Left lung (tissue), 10 donors: ENCODE data around the gene FCAMR. TPM values are rescaled to one million over a fixed set of nuclear protein-coding genes. Genes with fewer than 3 reads are reported as not detected.

Source experiments
- ATAC-seq: fragments of 200-7000 bp; cut with Tn5 transposase; one replicate; pipeline ENCODE4 v1.9.1; 2020; ENCODE audit warnings: moderate library complexity
- DNase-seq, 4 donors: peaks; one replicate each; pipeline ENCODE4 v3.0.0-alpha.2; 2013 to 2020
- H3K27ac ChIP-seq, 2 donors: fragments of 200-600 bp; sonication (generic) in 1 of 2; one replicate each; pipeline versions ENCODE4 v1.5.0 to v1.8.0; 2020 to 2021
- H3K27me3 ChIP-seq, 2 donors: fragments of 200-600 bp; sonication (generic) in 1 of 2; one replicate each; pipeline versions ENCODE4 v1.5.0 to v1.8.0; 2020 to 2021
- H3K36me3 ChIP-seq, 2 donors: fragments of 200-600 bp; sonication (generic) in 1 of 2; one replicate each; pipeline versions ENCODE4 v1.5.0 to v1.8.0; 2020 to 2021
- H3K4me1 ChIP-seq, 2 donors: fragments of 200-600 bp; one replicate each; pipeline ENCODE4 v1.8.0; 2021
- H3K4me3 ChIP-seq, 2 donors: fragments of 200-600 bp; sonication (generic) in 1 of 2; one replicate each; pipeline versions ENCODE4 v1.5.0 to v1.8.0; 2020 to 2021; ENCODE audit warnings: mild to moderate bottlenecking in 1 of 2
- H3K9me3 ChIP-seq, 2 donors: fragments of 200-600 bp; sonication (generic) in 1 of 2; one replicate each; pipeline versions ENCODE4 v1.5.0 to v1.8.0; 2020 to 2021
- CTCF ChIP-seq, 2 donors: fragments of 200-600 bp; sonication (generic) in 1 of 2; IDR thresholded peaks; one replicate each; pipeline versions ENCODE4 v1.5.0 to v1.8.0; 2021; ENCODE audit warnings: antibody characterized with exemption in 2 of 2
- intact Hi-C, 2 donors: fragments of 100-400 bp; cut with DNase I; formaldehyde crosslinking; loops; one replicate each; pipeline versions ENCODE4 v1.11.2 to v1.14.2; 2022
- polyA plus RNA-seq, 6 donors: library from polyadenylated mRNA; unstranded; fragments of 120-200 nt; gene quantifications; one replicate each; pipeline ENCODE4 v1.2.1, GENCODE V29; 2013; ENCODE audit not compliant: insufficient read length in 6 of 6
- total RNA-seq, 2 donors: library from RNA; stranded (reverse); fragmentation: NEBNext Ultra II Directional; extraction: Animal tissue kit (Norgen Biotek cat#: 25700); gene quantifications; one replicate each; pipeline ENCODE4 v1.2.1, GENCODE V29; 2021
- donor health status: DM: no; HTN: yes; CAD: no.
- donor health status: DM: no; HTN: no; CAD: no.

Gene FCAMR
- total and polyA plus RNA-seq, 8 donors, result 0.07 to 0.18 (median 0.07) TPM; not detected in 5

GRCh38 chr1:206908038-206908437, 62.2 kb downstream of the FCAMR start:
- intact Hi-C loops, result no loop called here
- no peaks in the 10 kb centered on the region for H3K36me3 ChIP-seq
- no peak for DNase-seq
- H3K27me3 ChIP-seq, result peaks cover 7 to 40% of the 10 kb centered on the region in 2 donors
- TF ChIP-seq CTCF (IDR thresholded peaks at IDR 0.05), result no peak
- ATAC-seq, result no peak
- H3K27ac ChIP-seq, result no peak overlapping the region
- no peaks in the 10 kb centered on the region for H3K9me3 ChIP-seq
- H3K4me3 ChIP-seq, result no peak overlapping the region
- peaks cover 4 to 43% of the 10 kb centered on the region in 2 donors for H3K4me1 ChIP-seq

Other genes starting within 250 kb of the FCAMR start
- gene IL19, start 199.7 kb downstream of the FCAMR start, total RNA-seq, result not detected
- gene IL19, start 199.7 kb downstream of the FCAMR start, polyA plus RNA-seq, result not detected
- gene IL10, start 198.0 kb downstream of the FCAMR start, total RNA-seq, result 1 to 10 TPM; 3.0 to 6.2 TPM
- gene IL10, start 198.0 kb downstream of the FCAMR start, polyA plus RNA-seq, result 1 to 10 TPM in 1 of 6 donors, under 1 TPM in 5; 0.24 to 1.7 (median 0.48) TPM
- gene IL20, start 104.8 kb downstream of the FCAMR start, total RNA-seq, result not detected
- gene IL20, start 104.8 kb downstream of the FCAMR start, polyA plus RNA-seq, result not detected
- under 1 TPM in 1 of 2 donors, not detected in 1; 0.34 TPM for gene IL24, start 73.0 kb downstream of the FCAMR start, total RNA-seq
- gene IL24, start 73.0 kb downstream of the FCAMR start, polyA plus RNA-seq, result under 1 TPM; 0.11 to 0.43 (median 0.33) TPM
- 1 to 10 TPM; 2.7 to 6.7 TPM for gene FCMR, start 48.5 kb downstream of the FCAMR start, total RNA-seq
- 1 to 10 TPM; 1.4 to 3.0 (median 2.4) TPM for gene FCMR, start 48.5 kb downstream of the FCAMR start, polyA plus RNA-seq
- gene PIGR, start 24.0 kb downstream of the FCAMR start, total RNA-seq, result 100 to 1,000 TPM; 128 to 587 TPM
- gene PIGR, start 24.0 kb downstream of the FCAMR start, polyA plus RNA-seq, result under 1 TPM; 0.11 to 0.54 (median 0.20) TPM
- 100 to 1,000 TPM; 101 to 212 TPM for gene C1orf116, start 62.3 kb upstream of the FCAMR start, total RNA-seq
- 10 to 100 TPM; 27.1 to 58.5 (median 40.2) TPM for gene C1orf116, start 62.3 kb upstream of the FCAMR start, polyA plus RNA-seq
- 1 to 10 TPM; 7.3 to 9.9 TPM for gene YOD1, start 80.7 kb upstream of the FCAMR start, total RNA-seq
- gene YOD1, start 80.7 kb upstream of the FCAMR start, polyA plus RNA-seq, result 10 to 100 TPM; 11.6 to 15.0 (median 13.6) TPM
- gene PFKFB2, start 82.8 kb upstream of the FCAMR start, total RNA-seq, result 10 to 100 TPM; 52.6 to 63.8 TPM
- 10 to 100 TPM; 13.4 to 20.1 (median 16.9) TPM for gene PFKFB2, start 82.8 kb upstream of the FCAMR start, polyA plus RNA-seq
- gene C4BPB, start 118.4 kb upstream of the FCAMR start, total RNA-seq, result 1 to 10 TPM; 4.3 to 6.4 TPM
- gene C4BPB, start 118.4 kb upstream of the FCAMR start, polyA plus RNA-seq, result under 1 TPM; 0.73 to 0.96 (median 0.86) TPM
- gene C4BPA, start 133.8 kb upstream of the FCAMR start, total RNA-seq, result 10 to 100 TPM; 22.2 to 32.1 TPM
- 1 to 10 TPM in 1 of 6 donors, under 1 TPM in 5; 0.31 to 7.4 (median 0.51) TPM for gene C4BPA, start 133.8 kb upstream of the FCAMR start, polyA plus RNA-seq